OCI-LY1 (cell line): ENCODE results near the gene ZFPL1.

Source experiments
- CTCF ChIP-seq: fragments of 200-600 bp; sonication (generic), shearing (Covaris generic); IDR thresholded peaks from 2 replicates; pipeline ENCODE4 v1.5.1; 2017; ENCODE audit warnings: mild to moderate bottlenecking, antibody characterized with exemption, low read length, moderate library complexity, mixed read lengths
- EZH2 ChIP-seq: fragments of 200-600 bp; sonication (generic), shearing (Covaris generic); IDR thresholded peaks from 2 replicates; pipeline ENCODE4 v1.8.0; 2017; ENCODE audit warnings: borderline replicate concordance, mixed run types, mild to moderate bottlenecking, antibody characterized with exemption, low read length, moderate library complexity, mixed read lengths

- TF ChIP-seq EZH2, result no peak
- TF ChIP-seq CTCF, result no peak
Measured at GRCh38 chr11:65066805-65067291, 17.2 kb upstream of the ZFPL1 start.
